Measurements from ENCODE around the gene ODAD3.
A peak's percentile ranks its signal among the peaks of the same experiment; 100 is the strongest.
"Not testable (repeated sequence)": the region's sequence is repeated elsewhere in the genome, so short reads cannot be mapped to it uniquely, and the experiment has no call there.

ODAD3 gene

GRCh38 chr19:11421371-11422098 lies 13.4 kb downstream of the ODAD3 start:
- Histone ChIP-seq H3K9ac (ENCODE audit: low read depth in 1 of 2, low read length in 2 of 2) (no peak overlapping the region), H3K27ac (ENCODE audit: low read depth, low read length) (no peak overlapping the region), H3K27me3 (ENCODE audit: control insufficient read depth in 1 of 2, insufficient read depth in 2 of 2, low read length in 2 of 2) (peaks cover 50% of the 10 kb centered on the region in 2 donors), H3K9me3 (ENCODE audit: control insufficient read depth in 1 of 2, low read length in 2 of 2) (no peaks in the 10 kb centered on the region), H3K4me1 (ENCODE audit: control insufficient read depth in 1 of 2, insufficient read depth in 2 of 2, low read length in 2 of 2) (peaks cover 20 to 32% of the 10 kb centered on the region in 2 donors), H3K4me3 (ENCODE audit: low read depth in 1 of 2, low read length in 2 of 2) (peak overlapping the region; percentile 55 to 60), H3K36me3 (ENCODE audit: control insufficient read depth in 1 of 2, insufficient read depth in 2 of 2, low read length in 2 of 2) (no peaks in the 10 kb centered on the region)

- no peak overlapping the region for H3K9ac ChIP-seq (ENCODE audit: low read depth in 1 of 2, low read length in 2 of 2)
- H3K36me3 ChIP-seq (ENCODE audit: control insufficient read depth in 1 of 2, insufficient read depth in 2 of 2, low read length in 2 of 2): no peaks in the 10 kb centered on the region
- H3K4me1 ChIP-seq (ENCODE audit: control insufficient read depth in 1 of 2, insufficient read depth in 2 of 2, low read length in 2 of 2): peaks cover 20 to 32% of the 10 kb centered on the region in 2 donors
- H3K9me3 ChIP-seq (ENCODE audit: control insufficient read depth in 1 of 2, low read length in 2 of 2): no peaks in the 10 kb centered on the region
- H3K27ac ChIP-seq (ENCODE audit: low read depth, low read length): no peak overlapping the region
- peaks cover 50 to 52% of the 10 kb centered on the region in 2 donors for H3K27me3 ChIP-seq (ENCODE audit: control insufficient read depth in 1 of 2, insufficient read depth in 2 of 2, low read length in 2 of 2)
- peak overlapping the region; percentile 32 to 53 for H3K4me3 ChIP-seq (ENCODE audit: low read depth in 1 of 2, low read length in 2 of 2)
Observed at GRCh38 chr19:11420429-11421370, 14.2 kb downstream of the ODAD3 start.

DNA sequence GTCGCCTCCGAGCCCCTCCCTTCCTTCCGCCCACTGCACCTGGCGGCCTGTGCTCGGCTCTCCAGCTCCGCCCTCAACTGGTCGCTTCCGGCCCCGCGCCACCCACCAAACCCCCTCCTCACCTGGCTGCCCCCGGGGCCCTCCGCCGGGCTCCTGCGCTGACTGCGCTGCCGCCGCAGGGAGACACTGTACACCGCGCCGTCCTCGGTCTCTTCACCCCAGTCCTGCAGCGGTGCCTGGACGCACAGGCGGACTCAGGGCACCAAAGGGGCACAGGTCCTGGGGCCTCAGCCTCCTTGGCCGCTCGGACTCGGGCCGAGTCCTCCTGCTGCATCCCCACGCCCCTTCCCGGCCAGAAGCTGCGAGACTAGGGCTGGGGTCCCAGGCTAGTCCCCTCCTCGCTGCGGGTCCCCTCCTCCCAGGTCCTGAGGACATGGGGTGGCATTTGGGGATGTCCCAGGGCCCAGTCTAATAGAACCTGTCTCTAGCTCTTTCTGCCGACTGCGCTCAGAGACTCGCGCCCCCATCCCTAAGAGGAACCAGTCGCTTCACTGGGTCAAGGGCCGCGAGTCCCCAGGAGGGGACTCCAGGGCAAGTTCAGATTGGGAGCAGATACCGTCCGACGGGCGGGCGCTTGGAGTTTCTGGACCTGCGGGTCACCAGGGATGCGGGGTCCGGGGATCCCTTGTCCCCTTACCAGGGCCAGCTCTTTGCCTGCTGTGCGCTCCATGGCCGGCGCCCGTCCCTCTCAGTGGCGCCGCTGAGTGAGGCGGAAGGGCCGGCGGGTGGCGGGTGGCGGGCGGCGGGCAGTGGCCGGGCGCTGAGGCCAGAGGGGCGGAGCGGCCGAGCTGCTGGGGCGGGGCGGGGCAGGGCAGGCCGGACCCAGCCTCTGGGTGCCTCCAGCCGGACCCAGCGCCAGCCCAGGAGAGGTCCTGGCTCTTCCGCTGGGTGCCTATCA lies 16.1 kb downstream of the ODAD3 start, which contains the start of gene RGL3:
Gene RGL3, minus strand, starts transcription at position 766 of the 958 bp plus-strand sequence. Its CDS starts 36 bp downstream, at position 730.
- Histone ChIP-seq H3K27ac (ENCODE audit: low read depth, low read length) (no peak within 1 kb of the TSS), H3K27me3 (ENCODE audit: control insufficient read depth in 1 of 2, insufficient read depth in 2 of 2, low read length in 2 of 2) (peaks cover 47% of the 10 kb centered on the region in 2 donors), H3K36me3 (ENCODE audit: control insufficient read depth in 1 of 2, insufficient read depth in 2 of 2, low read length in 2 of 2) (no peaks in the 10 kb centered on the region), H3K9me3 (ENCODE audit: control insufficient read depth in 1 of 2, low read length in 2 of 2) (no peaks in the 10 kb centered on the region), H3K4me1 (ENCODE audit: control insufficient read depth in 1 of 2, insufficient read depth in 2 of 2, low read length in 2 of 2) (peaks cover 20 to 32% of the 10 kb centered on the region in 2 donors), H3K4me3 (ENCODE audit: low read depth in 1 of 2, low read length in 2 of 2) (peak within 1 kb of the TSS; percentile 42 to 53), H3K9ac (ENCODE audit: low read depth in 1 of 2, low read length in 2 of 2) (no peak within 1 kb of the TSS)

GRCh38 chr19:11418094-11418548 lies 16.8 kb downstream of the ODAD3 start:
- Histone ChIP-seq H3K9me3 (ENCODE audit: control insufficient read depth in 1 of 2, low read length in 2 of 2) (no peaks in the 10 kb centered on the region), H3K4me1 (ENCODE audit: control insufficient read depth in 1 of 2, insufficient read depth in 2 of 2, low read length in 2 of 2) (peaks cover 20 to 27% of the 10 kb centered on the region in 2 donors), H3K4me3 (ENCODE audit: low read depth in 1 of 2, low read length in 2 of 2) (peak overlapping the region in 1 of 2 donors; percentile 53), H3K27ac (ENCODE audit: low read depth, low read length) (no peak overlapping the region), H3K9ac (ENCODE audit: low read depth in 1 of 2, low read length in 2 of 2) (no peak overlapping the region), H3K27me3 (ENCODE audit: control insufficient read depth in 1 of 2, insufficient read depth in 2 of 2, low read length in 2 of 2) (peaks cover 40 to 41% of the 10 kb centered on the region in 2 donors), H3K36me3 (ENCODE audit: control insufficient read depth in 1 of 2, insufficient read depth in 2 of 2, low read length in 2 of 2) (no peaks in the 10 kb centered on the region)

- H3K36me3 ChIP-seq (ENCODE audit: control insufficient read depth in 1 of 2, insufficient read depth in 2 of 2, low read length in 2 of 2): no peaks in the 10 kb centered on the region
- H3K27ac ChIP-seq (ENCODE audit: low read depth, low read length): no peak overlapping the region
- H3K4me3 ChIP-seq (ENCODE audit: low read depth in 1 of 2, low read length in 2 of 2): no peak overlapping the region
- H3K9ac ChIP-seq (ENCODE audit: low read depth in 1 of 2, low read length in 2 of 2): no peak overlapping the region
- peaks cover 26 to 35% of the 10 kb centered on the region in 2 donors for H3K27me3 ChIP-seq (ENCODE audit: control insufficient read depth in 1 of 2, insufficient read depth in 2 of 2, low read length in 2 of 2)
- peaks cover 12 to 13% of the 10 kb centered on the region in 2 donors for H3K4me1 ChIP-seq (ENCODE audit: control insufficient read depth in 1 of 2, insufficient read depth in 2 of 2, low read length in 2 of 2)
- no peaks in the 10 kb centered on the region for H3K9me3 ChIP-seq (ENCODE audit: control insufficient read depth in 1 of 2, low read length in 2 of 2)
Observed at GRCh38 chr19:11416346-11417052, 18.4 kb downstream of the ODAD3 start.

DNA sequence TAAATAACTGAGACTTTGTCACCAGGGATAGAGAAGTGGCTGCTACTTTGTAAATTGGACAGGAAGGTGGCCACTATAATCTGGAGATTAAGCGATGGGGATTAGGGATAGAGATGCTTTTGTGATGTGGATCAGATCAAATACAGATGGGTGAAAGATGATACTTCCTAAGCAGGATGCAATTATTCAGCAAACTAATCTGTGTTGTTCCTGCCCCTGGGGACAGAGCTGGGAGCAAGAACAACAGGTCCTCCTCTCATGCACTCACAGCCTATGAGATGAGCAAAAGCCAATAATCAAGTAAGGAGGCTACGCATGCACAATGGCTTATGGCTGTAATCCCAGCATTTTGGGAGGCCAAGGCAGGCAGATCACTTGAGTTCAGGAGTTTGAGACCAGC lies 20.4 kb downstream of the ODAD3 start:
- no peak overlapping the region for H3K27ac ChIP-seq (ENCODE audit: low read depth, low read length)
- H3K4me1 ChIP-seq (ENCODE audit: control insufficient read depth in 1 of 2, insufficient read depth in 2 of 2, low read length in 2 of 2): no peaks in the 10 kb centered on the region
- H3K36me3 ChIP-seq (ENCODE audit: control insufficient read depth in 1 of 2, insufficient read depth in 2 of 2, low read length in 2 of 2): no peaks in the 10 kb centered on the region
- no peak overlapping the region for H3K4me3 ChIP-seq (ENCODE audit: low read depth in 1 of 2, low read length in 2 of 2)
- peaks cover 11 to 24% of the 10 kb centered on the region in 2 donors for H3K27me3 ChIP-seq (ENCODE audit: control insufficient read depth in 1 of 2, insufficient read depth in 2 of 2, low read length in 2 of 2)
- no peaks in the 10 kb centered on the region for H3K9me3 ChIP-seq (ENCODE audit: control insufficient read depth in 1 of 2, low read length in 2 of 2)
- no peak overlapping the region for H3K9ac ChIP-seq (ENCODE audit: low read depth in 1 of 2, low read length in 2 of 2)

- Histone ChIP-seq H3K36me3 (ENCODE audit: control insufficient read depth in 1 of 2, insufficient read depth in 2 of 2, low read length in 2 of 2) (no peaks in the 10 kb centered on the region), H3K9ac (ENCODE audit: low read depth in 1 of 2, low read length in 2 of 2) (no peak overlapping the region), H3K4me1 (ENCODE audit: control insufficient read depth in 1 of 2, insufficient read depth in 2 of 2, low read length in 2 of 2) (no peaks in the 10 kb centered on the region), H3K9me3 (ENCODE audit: control insufficient read depth in 1 of 2, low read length in 2 of 2) (no peaks in the 10 kb centered on the region), H3K27me3 (ENCODE audit: control insufficient read depth in 1 of 2, insufficient read depth in 2 of 2, low read length in 2 of 2) (peaks cover 0 to 3% of the 10 kb centered on the region in 2 donors), H3K4me3 (ENCODE audit: low read depth in 1 of 2, low read length in 2 of 2) (no peak overlapping the region), H3K27ac (ENCODE audit: low read depth, low read length) (no peak overlapping the region)
Observed at GRCh38 chr19:11410682-11411081, 24.2 kb downstream of the ODAD3 start.

DNA sequence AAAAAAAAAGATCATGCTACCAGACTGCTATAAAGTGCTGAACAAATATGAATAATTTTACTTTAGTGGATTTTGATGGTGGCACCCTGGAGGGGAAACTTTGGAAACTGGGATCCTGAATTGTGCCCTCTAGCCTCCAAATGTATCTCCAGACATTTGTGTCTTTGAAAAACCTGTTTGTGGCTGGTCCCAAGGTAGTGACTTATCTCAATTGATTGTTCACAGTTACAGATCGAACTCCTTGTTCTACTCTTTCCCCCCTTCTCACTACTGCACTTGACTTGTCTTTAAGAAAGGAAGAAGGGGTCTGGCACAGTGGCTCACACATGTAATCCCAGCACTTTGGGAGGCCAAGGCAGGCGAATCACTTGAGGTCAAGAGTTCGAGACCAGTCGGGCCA lies 26.3 kb downstream of the ODAD3 start:
- no peak overlapping the region for H3K9ac ChIP-seq (ENCODE audit: low read depth in 1 of 2, low read length in 2 of 2)
- H3K9me3 ChIP-seq (ENCODE audit: control insufficient read depth in 1 of 2, low read length in 2 of 2): no peaks in the 10 kb centered on the region
- H3K36me3 ChIP-seq (ENCODE audit: control insufficient read depth in 1 of 2, insufficient read depth in 2 of 2, low read length in 2 of 2): no peaks in the 10 kb centered on the region
- H3K4me3 ChIP-seq (ENCODE audit: low read depth in 1 of 2, low read length in 2 of 2): no peak overlapping the region
- H3K27me3 ChIP-seq (ENCODE audit: control insufficient read depth in 1 of 2, insufficient read depth in 2 of 2, low read length in 2 of 2): peaks cover 0 to 3% of the 10 kb centered on the region in 2 donors
- H3K4me1 ChIP-seq (ENCODE audit: control insufficient read depth in 1 of 2, insufficient read depth in 2 of 2, low read length in 2 of 2): no peaks in the 10 kb centered on the region
- H3K27ac ChIP-seq (ENCODE audit: low read depth, low read length): no peak overlapping the region

DNA sequence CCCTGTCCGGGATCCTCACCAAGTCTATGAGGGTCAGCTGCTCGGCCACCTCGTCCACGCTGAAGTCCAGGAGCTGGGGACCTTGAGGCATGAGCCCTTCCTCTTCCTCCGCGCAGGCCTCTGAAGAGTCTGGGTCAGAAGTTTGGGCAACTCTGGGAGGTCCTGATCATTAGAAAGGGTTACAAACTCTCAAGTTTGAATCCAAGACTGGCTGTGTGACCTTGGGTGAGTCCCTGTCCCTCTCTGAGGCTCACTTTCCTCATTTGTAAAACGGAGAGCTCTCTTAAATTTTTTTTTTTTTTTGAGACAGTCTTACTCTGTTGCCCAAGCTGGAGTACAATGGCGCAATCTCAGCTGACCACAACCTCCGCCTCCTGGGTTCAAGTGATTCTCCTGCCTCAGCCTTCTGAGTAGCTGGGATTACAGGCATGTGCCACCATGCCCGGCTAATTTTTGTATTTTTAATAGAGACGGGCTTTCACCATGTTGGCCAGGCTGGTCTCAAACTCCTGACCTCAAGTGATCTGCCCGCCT lies 28.2 kb downstream of the ODAD3 start:
- not testable (repeated sequence) for H3K9ac ChIP-seq (ENCODE audit: low read depth in 1 of 2, low read length in 2 of 2); H3K27ac ChIP-seq (ENCODE audit: low read depth, low read length); H3K4me1 ChIP-seq (ENCODE audit: control insufficient read depth in 1 of 2, insufficient read depth in 2 of 2, low read length in 2 of 2); H3K4me3 ChIP-seq (ENCODE audit: low read depth in 1 of 2, low read length in 2 of 2); H3K27me3 ChIP-seq (ENCODE audit: control insufficient read depth in 1 of 2, insufficient read depth in 2 of 2, low read length in 2 of 2); H3K9me3 ChIP-seq (ENCODE audit: control insufficient read depth in 1 of 2, low read length in 2 of 2); H3K36me3 ChIP-seq (ENCODE audit: control insufficient read depth in 1 of 2, insufficient read depth in 2 of 2, low read length in 2 of 2)

All from duodenal mucosa (tissue), 2 donors.